Suprapubic skin (tissue), 4 donors: ENCODE data around the gene FGF18.

Experiments
- EP300 ChIP-seq: sonication (generic); formaldehyde crosslinking; IDR thresholded peaks from one replicate; pipeline ENCODE4 v1.6.1; 2017; ENCODE audit warnings: antibody characterized with exemption
- POLR2A ChIP-seq, 2 donors: fragments of 450-650 bp; IDR thresholded peaks; one replicate each; pipeline ENCODE4 v1.6.1; 2017; ENCODE audit warnings: antibody characterized with exemption in 2 of 2, mild to moderate bottlenecking in 2 of 2, moderate library complexity in 2 of 2
- POLR2AphosphoS5 ChIP-seq, 3 donors: sonication (generic); formaldehyde crosslinking; IDR thresholded peaks; one replicate each; pipeline ENCODE4 v1.6.1; 2017; ENCODE audit warnings: antibody characterized with exemption in 3 of 3
- TF ChIP-seq, protein P1 (sequence below), 2 donors: fragments of 200-600 bp in 1 of 2; fragments of 450-650 bp in 1 of 2; sonication (generic) in 1 of 2; IDR thresholded peaks; one replicate each; pipeline ENCODE4 v1.5.1; 2016 to 2019; ENCODE audit warnings: antibody characterized with exemption in 2 of 2, mild to moderate bottlenecking in 1 of 2, moderate library complexity in 1 of 2

DNA sequence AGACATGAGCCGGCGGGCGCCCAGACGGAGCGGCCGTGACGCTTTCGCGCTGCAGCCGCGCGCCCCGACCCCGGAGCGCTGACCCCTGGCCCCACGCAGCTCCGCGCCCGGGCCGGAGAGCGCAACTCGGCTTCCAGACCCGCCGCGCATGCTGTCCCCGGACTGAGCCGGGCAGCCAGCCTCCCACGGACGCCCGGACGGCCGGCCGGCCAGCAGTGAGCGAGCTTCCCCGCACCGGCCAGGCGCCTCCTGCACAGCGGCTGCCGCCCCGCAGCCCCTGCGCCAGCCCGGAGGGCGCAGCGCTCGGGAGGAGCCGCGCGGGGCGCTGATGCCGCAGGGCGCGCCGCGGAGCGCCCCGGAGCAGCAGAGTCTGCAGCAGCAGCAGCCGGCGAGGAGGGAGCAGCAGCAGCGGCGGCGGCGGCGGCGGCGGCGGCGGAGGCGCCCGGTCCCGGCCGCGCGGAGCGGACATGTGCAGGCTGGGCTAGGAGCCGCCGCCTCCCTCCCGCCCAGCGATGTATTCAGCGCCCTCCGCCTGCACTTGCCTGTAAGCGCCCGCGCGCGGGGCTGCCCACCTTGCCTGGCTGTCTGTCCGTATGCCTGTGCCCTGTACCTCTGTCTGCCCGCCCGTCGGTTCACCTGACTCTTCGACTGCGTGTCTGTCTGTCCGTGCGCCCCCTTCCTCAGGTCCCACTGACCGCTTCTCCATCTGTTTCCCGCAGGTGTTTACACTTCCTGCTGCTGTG is 412 bp downstream of the FGF18 start:
- TF ChIP-seq, protein P1, sequence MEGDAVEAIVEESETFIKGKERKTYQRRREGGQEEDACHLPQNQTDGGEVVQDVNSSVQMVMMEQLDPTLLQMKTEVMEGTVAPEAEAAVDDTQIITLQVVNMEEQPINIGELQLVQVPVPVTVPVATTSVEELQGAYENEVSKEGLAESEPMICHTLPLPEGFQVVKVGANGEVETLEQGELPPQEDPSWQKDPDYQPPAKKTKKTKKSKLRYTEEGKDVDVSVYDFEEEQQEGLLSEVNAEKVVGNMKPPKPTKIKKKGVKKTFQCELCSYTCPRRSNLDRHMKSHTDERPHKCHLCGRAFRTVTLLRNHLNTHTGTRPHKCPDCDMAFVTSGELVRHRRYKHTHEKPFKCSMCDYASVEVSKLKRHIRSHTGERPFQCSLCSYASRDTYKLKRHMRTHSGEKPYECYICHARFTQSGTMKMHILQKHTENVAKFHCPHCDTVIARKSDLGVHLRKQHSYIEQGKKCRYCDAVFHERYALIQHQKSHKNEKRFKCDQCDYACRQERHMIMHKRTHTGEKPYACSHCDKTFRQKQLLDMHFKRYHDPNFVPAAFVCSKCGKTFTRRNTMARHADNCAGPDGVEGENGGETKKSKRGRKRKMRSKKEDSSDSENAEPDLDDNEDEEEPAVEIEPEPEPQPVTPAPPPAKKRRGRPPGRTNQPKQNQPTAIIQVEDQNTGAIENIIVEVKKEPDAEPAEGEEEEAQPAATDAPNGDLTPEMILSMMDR (IDR thresholded peaks at IDR 0.05) = no peak
- no peak for TF ChIP-seq POLR2A (IDR thresholded peaks at IDR 0.05)
- TF ChIP-seq POLR2AphosphoS5 (IDR thresholded peaks at IDR 0.05) = no peak
- TF ChIP-seq EP300 = no peak
